Liver (tissue), 9 donors: ENCODE data around the gene BIN1. TPM values are rescaled to one million over a fixed set of nuclear protein-coding genes. Genes with fewer than 3 reads are reported as not detected.

Experiments used
- DNase-seq: peaks from one replicate; pipeline ENCODE4 v3.0.0-alpha.2; 2017; ENCODE audit warnings: low spot score
- H3K27ac ChIP-seq, 2 donors: one replicate each; pipeline ENCODE4 v1.7.0; 2013; ENCODE audit warnings: inconsistent platforms in 2 of 2, low read length in 2 of 2, control low read depth in 1 of 2, low read depth in 1 of 2, mild to moderate bottlenecking in 1 of 2
- H3K27me3 ChIP-seq, 4 donors: one replicate each; pipeline versions ENCODE4 v1.6.1 to v1.7.0; 2013; ENCODE audit warnings: low read length in 3 of 4, inconsistent platforms in 1 of 4, mild to moderate bottlenecking in 1 of 4, moderate library complexity in 1 of 4; ENCODE audit not compliant: control insufficient read depth in 4 of 4, insufficient read depth in 4 of 4
- H3K36me3 ChIP-seq, 4 donors: one replicate each; pipeline versions ENCODE4 v1.6.1 to v1.7.0; 2013; ENCODE audit warnings: low read length in 3 of 4, mild to moderate bottlenecking in 3 of 4, low read depth in 1 of 4, moderate library complexity in 1 of 4; ENCODE audit not compliant: control insufficient read depth in 4 of 4, insufficient read depth in 3 of 4
- H3K4me1 ChIP-seq, 4 donors: one replicate each; pipeline versions ENCODE4 v1.6.1 to v1.7.0; 2013; ENCODE audit warnings: low read length in 3 of 4, mild to moderate bottlenecking in 3 of 4, moderate library complexity in 1 of 4; ENCODE audit not compliant: control insufficient read depth in 4 of 4, insufficient read depth in 4 of 4
- H3K4me3 ChIP-seq, 3 donors: one replicate each; pipeline versions ENCODE4 v1.6.1 to v1.7.0; 2013; ENCODE audit warnings: low read length in 3 of 3, control low read depth in 1 of 3, low read depth in 1 of 3, mild to moderate bottlenecking in 1 of 3
- H3K9ac ChIP-seq, 2 donors: one replicate each; pipeline ENCODE4 v1.7.0; 2013; ENCODE audit warnings: low read length in 2 of 2, mild to moderate bottlenecking in 2 of 2, moderate library complexity in 2 of 2, control low read depth in 1 of 2, low read depth in 1 of 2
- H3K9me3 ChIP-seq, 4 donors: one replicate each; pipeline versions ENCODE4 v1.6.1 to v1.7.0; 2013; ENCODE audit warnings: low read length in 3 of 4; ENCODE audit not compliant: control insufficient read depth in 4 of 4
- EGR1 ChIP-seq, 2 donors: IDR thresholded peaks; 2 replicates each; pipeline ENCODE4 v1.6.1; 2016 to 2018; ENCODE audit warnings: antibody characterized with exemption in 2 of 2, low read depth in 2 of 2
- FOXA1 ChIP-seq: IDR thresholded peaks from 2 replicates; pipeline ENCODE4 v1.6.1; 2016; ENCODE audit warnings: antibody characterized with exemption
- FOXA2 ChIP-seq: IDR thresholded peaks from 2 replicates; pipeline ENCODE4 v1.6.1; 2016; ENCODE audit warnings: antibody characterized with exemption
- GABPA ChIP-seq, 2 donors: IDR thresholded peaks in 1 of 2; conservative IDR thresholded peaks in 1 of 2; 2 replicates each; pipeline ENCODE4 v1.6.1; 2016; ENCODE audit warnings: antibody characterized with exemption in 2 of 2, mild to moderate bottlenecking in 1 of 2, moderate library complexity in 1 of 2
- HNF4A ChIP-seq, 2 donors: conservative IDR thresholded peaks; 2 replicates each; pipeline ENCODE4 v1.6.1; 2016; ENCODE audit warnings: antibody characterized with exemption in 2 of 2, mild to moderate bottlenecking in 2 of 2
- HNF4G ChIP-seq: IDR thresholded peaks from 2 replicates; pipeline ENCODE4 v1.6.1; 2016; ENCODE audit warnings: antibody characterized with exemption
- NR2F2 ChIP-seq: IDR thresholded peaks from 2 replicates; pipeline ENCODE4 v1.6.1; 2016; ENCODE audit warnings: antibody characterized with exemption
- RAD21 ChIP-seq, 2 donors: IDR thresholded peaks; 2 replicates each; pipeline ENCODE4 v1.6.1; 2016; ENCODE audit warnings: antibody characterized with exemption in 2 of 2, mild to moderate bottlenecking in 2 of 2
- RXRA ChIP-seq, 2 donors: IDR thresholded peaks; 2 replicates each; pipeline ENCODE4 v1.6.1; 2017 to 2018; ENCODE audit warnings: antibody characterized with exemption in 2 of 2, mild to moderate bottlenecking in 1 of 2
- TAF1 ChIP-seq: conservative IDR thresholded peaks from 2 replicates; pipeline ENCODE4 v1.6.1; 2016; ENCODE audit warnings: antibody characterized with exemption, mild to moderate bottlenecking
- YY1 ChIP-seq: IDR thresholded peaks from 2 replicates; pipeline ENCODE4 v1.6.1; 2016; ENCODE audit warnings: antibody characterized with exemption, mild to moderate bottlenecking
- WGBS: extraction: QIAGEN DNeasy Blood & Tissue Kit; methylation state at CpG from one replicate; pipeline ENCODE4 v1.1.7; 2013; 5-methylcytosine and 5-hydroxymethylcytosine counted together
- polyA plus RNA-seq, 2 donors: library from polyadenylated mRNA; stranded (reverse) in 1 of 2; unstranded in 1 of 2; fragments of 200-250 nt in 1 of 2; fragments of >200 nt in 1 of 2; fragmentation: Nextera tagmentation in 1 of 2; extraction: Ambion mirVana in 1 of 2; gene quantifications; one replicate each; pipeline versions ENCODE4 v1.2.1 to v1.2.3, GENCODE V29; 2013 to 2015
- total RNA-seq, 2 donors: library from RNA; depleted of rRNA; stranded (reverse); fragments of >200 nt; gene quantifications; one replicate each; pipeline ENCODE4 v1.2.3, GENCODE V29; 2014
- TF ChIP-seq, protein P1 (sequence below): IDR thresholded peaks from 2 replicates; pipeline ENCODE4 v1.6.1; 2016; ENCODE audit warnings: antibody characterized with exemption
- TF ChIP-seq, protein P2 (sequence below): IDR thresholded peaks from 2 replicates; pipeline ENCODE4 v1.6.1; 2016; ENCODE audit warnings: antibody characterized with exemption
- TF ChIP-seq, protein P3 (sequence below): IDR thresholded peaks from 2 replicates; pipeline ENCODE4 v1.6.1; 2016; ENCODE audit warnings: antibody characterized with exemption, mild to moderate bottlenecking
- TF ChIP-seq, protein P4 (sequence below): IDR thresholded peaks from 2 replicates; pipeline ENCODE4 v1.6.1; 2016; ENCODE audit warnings: antibody characterized with exemption
- TF ChIP-seq, protein P5 (sequence below): fragments of 150-350 bp; IDR thresholded peaks from 2 replicates; pipeline ENCODE4 v1.5.1; 2017; ENCODE audit warnings: improper control_type of control experiment, low read depth, low read length; ENCODE audit not compliant: missing input control
- donor health status: healthy.
- donor health status: healthy.
- donor health status: healthy.
- donor health status: healthy.
- donor health status: healthy.

BIN1 gene
- total and polyA plus RNA-seq, 4 donors = 13.3 to 21.5 (median 15.0) TPM

DNA sequence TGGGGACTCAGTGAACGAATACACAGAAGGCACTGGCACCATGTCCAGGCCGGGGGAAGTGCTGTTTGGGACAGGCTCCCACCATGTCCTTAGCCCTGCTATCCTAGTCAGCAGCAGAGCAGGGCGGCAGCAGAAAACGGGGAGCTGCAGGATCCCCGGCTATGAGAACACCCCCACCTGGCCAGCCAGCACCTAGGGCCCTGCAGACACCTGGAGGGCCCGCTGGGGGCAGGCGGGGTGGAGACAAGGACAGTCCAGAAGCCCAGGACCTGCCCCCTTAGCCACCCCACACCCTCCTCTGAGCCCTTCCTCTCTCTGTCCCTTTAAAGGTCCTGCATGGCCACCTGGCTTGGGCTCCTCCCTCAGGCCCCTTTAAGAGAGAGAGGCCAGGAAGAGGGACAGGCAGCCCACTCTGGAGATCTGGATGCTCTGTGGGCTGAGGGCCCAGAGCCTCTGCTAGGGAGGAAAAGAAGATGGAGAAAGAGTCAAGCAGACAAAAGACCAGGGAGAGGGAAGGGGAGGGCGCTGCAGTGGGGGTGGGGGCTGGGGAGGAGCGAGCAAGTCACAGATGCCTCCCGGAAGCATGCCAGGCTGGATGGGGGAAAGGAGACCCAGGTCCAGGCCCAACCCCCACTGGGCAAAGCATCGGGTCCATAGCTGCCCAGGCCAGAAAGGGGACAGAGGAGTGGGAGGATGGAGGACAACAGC is 48.6 kb downstream of the BIN1 start:
- Histone ChIP-seq H3K36me3 (peaks cover 0 to 4% (median 0%) of the 10 kb centered on the region in 4 donors), H3K4me1 (peaks cover 14 to 35% (median 26%) of the 10 kb centered on the region in 4 donors), H3K27ac (no peak overlapping the region), H3K9ac (no peak overlapping the region), H3K4me3 (no peak overlapping the region), H3K27me3 (no peaks in the 10 kb centered on the region), H3K9me3 (no peaks in the 10 kb centered on the region)
- whole genome bisulfite sequencing = 95% methylated on average over 11 of the region's 11 CpGs
- DNase-seq = no peak
- TF ChIP-seq, protein P1, sequence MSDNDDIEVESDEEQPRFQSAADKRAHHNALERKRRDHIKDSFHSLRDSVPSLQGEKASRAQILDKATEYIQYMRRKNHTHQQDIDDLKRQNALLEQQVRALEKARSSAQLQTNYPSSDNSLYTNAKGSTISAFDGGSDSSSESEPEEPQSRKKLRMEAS = no peak
- no peak for TF ChIP-seq HNF4A (conservative IDR thresholded peaks at IDR 0.05)
- TF ChIP-seq, protein P2, sequence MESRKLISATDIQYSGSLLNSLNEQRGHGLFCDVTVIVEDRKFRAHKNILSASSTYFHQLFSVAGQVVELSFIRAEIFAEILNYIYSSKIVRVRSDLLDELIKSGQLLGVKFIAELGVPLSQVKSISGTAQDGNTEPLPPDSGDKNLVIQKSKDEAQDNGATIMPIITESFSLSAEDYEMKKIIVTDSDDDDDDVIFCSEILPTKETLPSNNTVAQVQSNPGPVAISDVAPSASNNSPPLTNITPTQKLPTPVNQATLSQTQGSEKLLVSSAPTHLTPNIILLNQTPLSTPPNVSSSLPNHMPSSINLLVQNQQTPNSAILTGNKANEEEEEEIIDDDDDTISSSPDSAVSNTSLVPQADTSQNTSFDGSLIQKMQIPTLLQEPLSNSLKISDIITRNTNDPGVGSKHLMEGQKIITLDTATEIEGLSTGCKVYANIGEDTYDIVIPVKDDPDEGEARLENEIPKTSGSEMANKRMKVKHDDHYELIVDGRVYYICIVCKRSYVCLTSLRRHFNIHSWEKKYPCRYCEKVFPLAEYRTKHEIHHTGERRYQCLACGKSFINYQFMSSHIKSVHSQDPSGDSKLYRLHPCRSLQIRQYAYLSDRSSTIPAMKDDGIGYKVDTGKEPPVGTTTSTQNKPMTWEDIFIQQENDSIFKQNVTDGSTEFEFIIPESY = no peak
- no peak for TF ChIP-seq HNF4G
- TF ChIP-seq, protein P3, sequence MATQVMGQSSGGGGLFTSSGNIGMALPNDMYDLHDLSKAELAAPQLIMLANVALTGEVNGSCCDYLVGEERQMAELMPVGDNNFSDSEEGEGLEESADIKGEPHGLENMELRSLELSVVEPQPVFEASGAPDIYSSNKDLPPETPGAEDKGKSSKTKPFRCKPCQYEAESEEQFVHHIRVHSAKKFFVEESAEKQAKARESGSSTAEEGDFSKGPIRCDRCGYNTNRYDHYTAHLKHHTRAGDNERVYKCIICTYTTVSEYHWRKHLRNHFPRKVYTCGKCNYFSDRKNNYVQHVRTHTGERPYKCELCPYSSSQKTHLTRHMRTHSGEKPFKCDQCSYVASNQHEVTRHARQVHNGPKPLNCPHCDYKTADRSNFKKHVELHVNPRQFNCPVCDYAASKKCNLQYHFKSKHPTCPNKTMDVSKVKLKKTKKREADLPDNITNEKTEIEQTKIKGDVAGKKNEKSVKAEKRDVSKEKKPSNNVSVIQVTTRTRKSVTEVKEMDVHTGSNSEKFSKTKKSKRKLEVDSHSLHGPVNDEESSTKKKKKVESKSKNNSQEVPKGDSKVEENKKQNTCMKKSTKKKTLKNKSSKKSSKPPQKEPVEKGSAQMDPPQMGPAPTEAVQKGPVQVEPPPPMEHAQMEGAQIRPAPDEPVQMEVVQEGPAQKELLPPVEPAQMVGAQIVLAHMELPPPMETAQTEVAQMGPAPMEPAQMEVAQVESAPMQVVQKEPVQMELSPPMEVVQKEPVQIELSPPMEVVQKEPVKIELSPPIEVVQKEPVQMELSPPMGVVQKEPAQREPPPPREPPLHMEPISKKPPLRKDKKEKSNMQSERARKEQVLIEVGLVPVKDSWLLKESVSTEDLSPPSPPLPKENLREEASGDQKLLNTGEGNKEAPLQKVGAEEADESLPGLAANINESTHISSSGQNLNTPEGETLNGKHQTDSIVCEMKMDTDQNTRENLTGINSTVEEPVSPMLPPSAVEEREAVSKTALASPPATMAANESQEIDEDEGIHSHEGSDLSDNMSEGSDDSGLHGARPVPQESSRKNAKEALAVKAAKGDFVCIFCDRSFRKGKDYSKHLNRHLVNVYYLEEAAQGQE = no peak

DNA sequence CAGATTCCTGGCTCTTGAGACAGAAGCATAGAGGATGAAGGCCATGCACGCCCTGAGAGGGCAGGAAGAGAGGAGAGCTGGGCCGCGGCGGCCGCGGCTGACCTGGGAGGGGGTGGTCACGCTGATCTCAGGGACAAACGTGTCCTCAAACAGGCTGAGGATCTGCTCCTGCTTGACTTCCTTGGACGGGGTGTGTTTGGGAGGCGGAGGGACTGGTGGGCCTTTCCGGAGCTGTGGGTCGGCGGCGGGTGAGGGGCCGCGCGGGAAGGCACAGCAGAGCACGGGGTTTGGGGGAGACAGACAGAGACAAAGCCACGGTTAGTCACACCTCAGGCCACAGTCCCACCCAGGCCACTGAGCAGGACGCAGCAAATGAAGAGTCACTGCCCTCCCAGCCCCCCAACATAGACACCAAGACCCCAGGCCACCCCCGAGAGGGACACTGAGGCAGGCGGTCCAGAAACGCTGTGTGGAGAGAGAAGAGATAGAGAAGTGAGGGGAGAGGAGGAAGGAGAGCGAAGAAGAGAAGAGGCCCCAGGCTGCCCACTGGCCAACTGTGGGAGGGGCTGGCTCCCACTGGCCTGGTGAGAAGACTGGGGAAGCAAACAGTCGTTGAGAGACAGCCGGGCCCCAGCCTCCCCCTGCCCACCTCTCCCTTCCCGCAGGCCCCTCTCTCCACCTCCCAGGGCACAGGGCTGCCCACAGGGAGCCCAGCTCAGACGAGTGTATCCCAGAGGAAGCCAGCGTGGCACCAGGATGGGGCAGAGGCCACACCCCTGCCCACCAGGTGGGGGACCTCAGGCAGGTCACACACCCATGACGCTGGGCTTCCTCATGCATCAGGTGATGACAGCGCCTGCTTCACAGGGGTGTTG is 49.3 kb downstream of the BIN1 start:
- WGBS = 96% methylated on average over 31 of the region's 31 CpGs
- no peak for TF ChIP-seq HNF4A (conservative IDR thresholded peaks at IDR 0.05)
- TF ChIP-seq, protein P4, sequence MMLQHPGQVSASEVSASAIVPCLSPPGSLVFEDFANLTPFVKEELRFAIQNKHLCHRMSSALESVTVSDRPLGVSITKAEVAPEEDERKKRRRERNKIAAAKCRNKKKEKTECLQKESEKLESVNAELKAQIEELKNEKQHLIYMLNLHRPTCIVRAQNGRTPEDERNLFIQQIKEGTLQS = no peak
- TF ChIP-seq YY1 = no peak
- no peak for TF ChIP-seq NR2F2
- TF ChIP-seq, protein P5, sequence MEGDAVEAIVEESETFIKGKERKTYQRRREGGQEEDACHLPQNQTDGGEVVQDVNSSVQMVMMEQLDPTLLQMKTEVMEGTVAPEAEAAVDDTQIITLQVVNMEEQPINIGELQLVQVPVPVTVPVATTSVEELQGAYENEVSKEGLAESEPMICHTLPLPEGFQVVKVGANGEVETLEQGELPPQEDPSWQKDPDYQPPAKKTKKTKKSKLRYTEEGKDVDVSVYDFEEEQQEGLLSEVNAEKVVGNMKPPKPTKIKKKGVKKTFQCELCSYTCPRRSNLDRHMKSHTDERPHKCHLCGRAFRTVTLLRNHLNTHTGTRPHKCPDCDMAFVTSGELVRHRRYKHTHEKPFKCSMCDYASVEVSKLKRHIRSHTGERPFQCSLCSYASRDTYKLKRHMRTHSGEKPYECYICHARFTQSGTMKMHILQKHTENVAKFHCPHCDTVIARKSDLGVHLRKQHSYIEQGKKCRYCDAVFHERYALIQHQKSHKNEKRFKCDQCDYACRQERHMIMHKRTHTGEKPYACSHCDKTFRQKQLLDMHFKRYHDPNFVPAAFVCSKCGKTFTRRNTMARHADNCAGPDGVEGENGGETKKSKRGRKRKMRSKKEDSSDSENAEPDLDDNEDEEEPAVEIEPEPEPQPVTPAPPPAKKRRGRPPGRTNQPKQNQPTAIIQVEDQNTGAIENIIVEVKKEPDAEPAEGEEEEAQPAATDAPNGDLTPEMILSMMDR = no peak
- no peak for TF ChIP-seq GABPA (IDR thresholded peaks at IDR 0.05 in 1 of 2, conservative IDR thresholded peaks at IDR 0.05 in 1 of 2)
- no peak for TF ChIP-seq RXRA (IDR thresholded peaks at IDR 0.05)
- no peak for TF ChIP-seq RAD21 (IDR thresholded peaks at IDR 0.05)
- TF ChIP-seq EGR1 (IDR thresholded peaks at IDR 0.05; ENCODE audit: low read depth in 2 of 2) = no peak
- no peak for TF ChIP-seq FOXA2
- TF ChIP-seq TAF1 = no peak
- TF ChIP-seq, protein P1 = no peak
- TF ChIP-seq HNF4G = no peak
- TF ChIP-seq FOXA1 = no peak
- H3K27me3 ChIP-seq = no peaks in the 10 kb centered on the region
- DNase-seq = no peak
- peaks cover 0 to 4% (median 0%) of the 10 kb centered on the region in 4 donors for H3K36me3 ChIP-seq
- no peak overlapping the region for H3K9ac ChIP-seq
- H3K27ac ChIP-seq = no peak overlapping the region
- H3K9me3 ChIP-seq = no peaks in the 10 kb centered on the region
- H3K4me1 ChIP-seq = peaks cover 14 to 38% (median 28%) of the 10 kb centered on the region in 4 donors
- H3K4me3 ChIP-seq = no peak overlapping the region
